ENCODE data around the gene GNE. TPM values are rescaled to one million over a fixed set of nuclear protein-coding genes. Genes with fewer than 3 reads are reported as not detected.
"Not testable (repeated sequence)": the region's sequence is repeated elsewhere in the genome, so short reads cannot be mapped to it uniquely, and the experiment has no call there.

GNE gene
- total RNA-seq, 1 donor from 2014 or later, result 18.4 TPM

GRCh38 chr9:36210722-36211121 lies 47.5 kb downstream of the GNE start:
- intact Hi-C loops (cut with micrococcal nuclease), result no loop called here

GRCh38 chr9:36208521-36209253 lies 49.6 kb downstream of the GNE start:
- intact Hi-C loops (cut with micrococcal nuclease), result no loop called here

- intact Hi-C loops (cut with micrococcal nuclease), result no loop called here
Measured at GRCh38 chr9:36207546-36208012, 50.7 kb downstream of the GNE start.

- intact Hi-C loops (cut with micrococcal nuclease), result no loop called here
Measured at GRCh38 chr9:36207016-36207415, 51.2 kb downstream of the GNE start.

- intact Hi-C loops (cut with micrococcal nuclease), result no loop called here
Measured at GRCh38 chr9:36204906-36205547, 53.2 kb downstream of the GNE start.

GRCh38 chr9:36194326-36195000 lies 63.8 kb downstream of the GNE start:
- intact Hi-C loops (cut with micrococcal nuclease), result loop anchor here (5.0 kb wide), 2 partner anchors 157 to 293 kb away; partner anchors contain the start of gene RECK

GRCh38 chr9:36193023-36193422 lies 65.2 kb downstream of the GNE start:
- intact Hi-C loops (cut with micrococcal nuclease), result loop anchor here (5.0 kb wide), 2 partner anchors 156 to 294 kb away; partner anchors contain the start of gene RECK

- intact Hi-C loops (cut with micrococcal nuclease), result loop anchor here (5.0 kb wide), 2 partner anchors 155 to 295 kb away; partner anchors contain the start of gene RECK
Measured at GRCh38 chr9:36192196-36192595, 66.1 kb downstream of the GNE start.

- intact Hi-C loops (cut with micrococcal nuclease), result loop anchor here (2.0 to 5.0 kb wide), 4 partner anchors 55 to 296 kb away; partner anchors contain the start of genes GLIPR2 and RECK
Measured at GRCh38 chr9:36191686-36192085, 66.6 kb downstream of the GNE start.

- intact Hi-C loops (cut with micrococcal nuclease), result loop anchor here (2.0 to 5.0 kb wide), 4 partner anchors 54 to 296 kb away; partner anchors contain the start of genes GLIPR2 and RECK
Measured at GRCh38 chr9:36191290-36191645, 67.0 kb downstream of the GNE start.

GRCh38 chr9:36190388-36191289 lies 67.6 kb downstream of the GNE start, which contains the start of gene CLTA:
TSS of gene CLTA (plus strand) at chr9:36190921. CDS start at chr9:36191057, 136 bp downstream.
- intact Hi-C loops (cut with micrococcal nuclease), result loop anchor here (1.0 to 5.0 kb wide), 7 partner anchors 38 to 297 kb away; partner anchors contain the start of genes GLIPR2, GNE, RECK and RNF38

- intact Hi-C loops (cut with micrococcal nuclease), result loop anchor here (1.0 to 5.0 kb wide), 7 partner anchors 38 to 297 kb away; partner anchors contain the start of genes GLIPR2, GNE, RECK and RNF38
Measured at GRCh38 chr9:36189976-36190375, 68.3 kb downstream of the GNE start.

- intact Hi-C loops (cut with micrococcal nuclease), result no loop called here
Measured at GRCh38 chr9:36188212-36188611, 70.0 kb downstream of the GNE start.

- intact Hi-C loops (cut with micrococcal nuclease), result no loop called here
Measured at GRCh38 chr9:36187414-36187813, 70.8 kb downstream of the GNE start.

GRCh38 chr9:36180243-36180642 lies 78.0 kb downstream of the GNE start:
- intact Hi-C loops (cut with micrococcal nuclease), result not testable (repeated sequence)

GRCh38 chr9:36177571-36177970 lies 80.7 kb downstream of the GNE start:
- intact Hi-C loops (cut with micrococcal nuclease), result no loop called here

- intact Hi-C loops (cut with micrococcal nuclease), result not testable (repeated sequence)
Measured at GRCh38 chr9:36176496-36176895, 81.8 kb downstream of the GNE start.

- intact Hi-C loops (cut with micrococcal nuclease), result not testable (repeated sequence)
Measured at GRCh38 chr9:36175209-36175608, 83.0 kb downstream of the GNE start.

- intact Hi-C loops (cut with micrococcal nuclease), result no loop called here
Measured at GRCh38 chr9:36174731-36175130, 83.5 kb downstream of the GNE start.

- intact Hi-C loops (cut with micrococcal nuclease), result no loop called here
Measured at GRCh38 chr9:36174271-36174670, 84.0 kb downstream of the GNE start.
